Measurements from ENCODE around the gene PPP1R3D. TPM values are rescaled to one million over a fixed set of nuclear protein-coding genes. Genes with fewer than 3 reads are reported as not detected.

PPP1R3D gene
- total and polyA plus RNA-seq, 2 of the 13 experiments (the other 11 are each of a cell fraction or from before 2014, with no cell fraction given) = 1.2 to 3.7 TPM

- TF ChIP-seq ZNF7 (CRISPR knock-in tag; IDR thresholded peaks at IDR 0.05) (no peak), KIAA2018 (CRISPR knock-in tag; IDR thresholded peaks at IDR 0.05; ENCODE audit: borderline replicate concordance) (no peak), RBFOX2 (IDR thresholded peaks at IDR 0.05; ENCODE audit: low read depth, low read length) (0 out of 2 replicates have a peak, but pooled peaks have one; percentile 22), FUBP1 (CRISPR knock-in tag; IDR thresholded peaks at IDR 0.05; ENCODE audit: borderline replicate concordance) (no peak), ZNF275 (CRISPR knock-in tag; IDR thresholded peaks at IDR 0.05; ENCODE audit: borderline replicate concordance) (no peak), ZSCAN5A (CRISPR knock-in tag; IDR thresholded peaks at IDR 0.05; ENCODE audit: borderline replicate concordance) (no peak), SAP130 (CRISPR knock-in tag; IDR thresholded peaks at IDR 0.05; ENCODE audit: low read depth) (peak; percentile 28; the same call in 1 of the 2 replicates), MLXIP (CRISPR knock-in tag; IDR thresholded peaks at IDR 0.05; ENCODE audit: borderline replicate concordance) (no peak), ZNF703 (CRISPR knock-in tag; IDR thresholded peaks at IDR 0.05; ENCODE audit: borderline replicate concordance) (no peak), ZNF569 (CRISPR knock-in tag; IDR thresholded peaks at IDR 0.05; ENCODE audit: borderline replicate concordance) (no peak), ZNF451 (CRISPR knock-in tag; IDR thresholded peaks at IDR 0.05) (0 out of 2 replicates have a peak, but pooled peaks have one; percentile 42)
Observed at GRCh38 chr20:59933849-59934585, 6.1 kb downstream of the PPP1R3D start (continued).

Measured in HepG2 (cell line).